GM19468 (cell line): ENCODE data around the gene SEC14L1.
"Not testable (repeated sequence)": the region's sequence is repeated elsewhere in the genome, so short reads cannot be mapped to it uniquely, and the experiment has no call there.

Source experiments
- ATAC-seq: cut with Tn5 transposase; IDR thresholded peaks from one replicate; pipeline ENCODE4 v1.9.1; 2021; ENCODE audit warnings: mild to moderate bottlenecking, moderate library complexity, moderate number of reproducible peaks; ENCODE audit not compliant: unreplicated experiment; ENCODE audit errors: extremely low read depth

The SEC14L1 gene

GRCh38 chr17:77252306-77252705 is 111.5 kb downstream of the SEC14L1 start:
- ATAC-seq, result not testable (repeated sequence)

- no peak for ATAC-seq
These were observed 112.9 kb downstream of the SEC14L1 start for GRCh38 chr17:77253611-77254051.

- no peak for ATAC-seq
These were observed 114.4 kb downstream of the SEC14L1 start for GRCh38 chr17:77254951-77255825.

- ATAC-seq, result not testable (repeated sequence)
These were observed 115.2 kb downstream of the SEC14L1 start for GRCh38 chr17:77255970-77256369.

- no peak for ATAC-seq
These were observed 115.9 kb downstream of the SEC14L1 start for GRCh38 chr17:77256710-77257109.

GRCh38 chr17:77257169-77257568 is 116.4 kb downstream of the SEC14L1 start:
- ATAC-seq, result no peak

- no peak for ATAC-seq
These were observed 117.1 kb downstream of the SEC14L1 start for GRCh38 chr17:77257596-77258458.

- no peak for ATAC-seq
These were observed 117.9 kb downstream of the SEC14L1 start for GRCh38 chr17:77258638-77259037.

GRCh38 chr17:77264617-77265230 is 124.0 kb downstream of the SEC14L1 start:
- no peak for ATAC-seq

- ATAC-seq, result no peak
These were observed 125.4 kb downstream of the SEC14L1 start for GRCh38 chr17:77266213-77266612.
